ENCODE results near the gene TMEM140.

DNA sequence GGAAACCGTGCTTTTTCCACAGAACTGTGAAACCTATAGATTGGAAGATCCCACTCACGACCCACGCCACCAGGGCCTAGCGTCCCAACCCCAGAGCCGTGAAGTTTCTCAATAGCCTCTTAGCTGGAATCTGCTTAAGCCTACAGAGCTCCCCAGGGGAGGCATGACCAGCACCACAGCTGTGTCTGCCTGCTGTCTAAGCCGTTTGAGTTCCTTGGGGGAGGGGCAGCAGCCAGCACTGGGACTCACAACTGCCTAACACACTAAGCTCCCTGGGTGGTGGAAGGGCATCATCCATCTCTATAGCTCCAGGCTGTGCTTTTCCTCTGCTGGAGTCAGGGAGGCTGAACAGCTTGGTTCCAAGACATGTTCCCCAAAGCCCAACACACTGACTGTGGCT, 26.0 kb upstream of the TMEM140 start:
- TF ChIP-seq, protein P1, sequence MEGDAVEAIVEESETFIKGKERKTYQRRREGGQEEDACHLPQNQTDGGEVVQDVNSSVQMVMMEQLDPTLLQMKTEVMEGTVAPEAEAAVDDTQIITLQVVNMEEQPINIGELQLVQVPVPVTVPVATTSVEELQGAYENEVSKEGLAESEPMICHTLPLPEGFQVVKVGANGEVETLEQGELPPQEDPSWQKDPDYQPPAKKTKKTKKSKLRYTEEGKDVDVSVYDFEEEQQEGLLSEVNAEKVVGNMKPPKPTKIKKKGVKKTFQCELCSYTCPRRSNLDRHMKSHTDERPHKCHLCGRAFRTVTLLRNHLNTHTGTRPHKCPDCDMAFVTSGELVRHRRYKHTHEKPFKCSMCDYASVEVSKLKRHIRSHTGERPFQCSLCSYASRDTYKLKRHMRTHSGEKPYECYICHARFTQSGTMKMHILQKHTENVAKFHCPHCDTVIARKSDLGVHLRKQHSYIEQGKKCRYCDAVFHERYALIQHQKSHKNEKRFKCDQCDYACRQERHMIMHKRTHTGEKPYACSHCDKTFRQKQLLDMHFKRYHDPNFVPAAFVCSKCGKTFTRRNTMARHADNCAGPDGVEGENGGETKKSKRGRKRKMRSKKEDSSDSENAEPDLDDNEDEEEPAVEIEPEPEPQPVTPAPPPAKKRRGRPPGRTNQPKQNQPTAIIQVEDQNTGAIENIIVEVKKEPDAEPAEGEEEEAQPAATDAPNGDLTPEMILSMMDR (IDR thresholded peaks at IDR 0.05; ENCODE audit: poor library complexity), result no peak
- TF ChIP-seq EZH2 (IDR thresholded peaks at IDR 0.05; ENCODE audit: borderline replicate concordance), result no peak

Measured in hepatocyte (in vitro differentiated cells).